ENCODE results near the gene BAG3.
"Not testable (repeated sequence)": the region's sequence is repeated elsewhere in the genome, so short reads cannot be mapped to it uniquely, and the experiment has no call there.

BAG3 gene

DNA sequence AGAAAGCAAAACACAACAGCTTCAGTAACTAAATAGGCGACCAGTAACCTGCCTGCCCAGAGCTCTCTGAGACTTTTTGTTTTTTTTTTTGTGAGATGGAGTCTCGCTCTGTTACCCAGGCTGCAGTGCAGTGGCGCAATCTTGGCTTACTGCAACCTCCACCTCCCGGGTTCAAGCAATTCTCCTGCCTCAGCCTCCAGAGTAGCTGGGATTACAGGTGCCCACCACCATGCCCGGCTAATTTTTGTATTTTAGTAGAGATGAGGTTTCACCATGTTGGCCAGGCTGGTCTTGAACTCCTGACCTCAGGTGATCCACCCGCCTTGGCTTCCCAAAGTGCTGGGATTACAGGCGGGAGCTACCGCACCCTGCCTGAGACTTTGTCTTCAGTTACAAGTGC lies 31.4 kb upstream of the BAG3 start:
- not testable (repeated sequence) for H3K27ac ChIP-seq (ENCODE audit: low read depth, low read length); H3K4me1 ChIP-seq (ENCODE audit: insufficient read depth, low read length); H3K36me3 ChIP-seq (ENCODE audit: insufficient read depth, low read length); H3K9ac ChIP-seq (ENCODE audit: low read depth, low read length); H3K9me3 ChIP-seq (ENCODE audit: insufficient read depth, low read depth, low read length); H3K27me3 ChIP-seq (ENCODE audit: insufficient read depth, low read length); H3K4me3 ChIP-seq (ENCODE audit: low read length)
- 93% methylated on average over 8 of the region's 8 CpGs for WGBS

DNA sequence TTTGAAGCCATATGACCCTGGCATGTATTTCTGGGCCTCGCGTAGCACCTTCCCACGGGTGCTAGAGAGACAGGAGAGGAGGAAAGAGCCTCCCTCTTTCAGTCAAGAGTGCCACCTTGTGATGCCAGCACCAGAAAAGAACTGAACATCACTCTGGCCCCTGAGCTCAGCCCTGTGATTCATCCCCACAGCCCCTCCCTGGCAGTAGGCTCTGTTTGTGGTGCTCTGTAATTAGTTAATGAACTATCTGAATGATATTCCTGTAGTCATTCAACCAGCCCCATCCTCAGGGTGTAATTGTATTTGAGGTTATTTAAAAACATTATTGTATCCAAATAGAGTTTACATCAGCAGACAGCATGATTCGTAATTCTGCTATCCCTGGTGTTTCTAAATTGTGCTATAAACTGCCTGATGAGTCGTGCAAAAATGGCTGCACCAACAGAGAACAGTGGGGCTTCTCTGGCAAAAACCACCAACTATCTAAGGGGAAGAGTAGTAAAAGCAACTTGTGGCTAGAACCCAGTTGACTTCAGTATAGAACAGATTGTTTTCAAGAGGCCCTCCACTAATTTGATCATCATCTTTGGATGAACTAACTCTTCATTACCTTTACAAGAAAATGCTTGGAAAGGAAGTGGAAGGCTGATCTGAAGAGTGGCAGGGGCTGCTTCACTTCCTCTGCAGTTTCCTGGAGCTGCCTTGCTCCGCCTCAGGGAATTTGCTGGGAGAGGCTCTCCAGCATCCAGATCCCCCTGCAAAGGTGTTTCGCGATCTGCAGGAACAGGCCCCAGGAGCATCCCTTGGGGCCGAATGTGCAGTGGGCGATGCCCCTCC lies 30.7 kb upstream of the BAG3 start:
- WGBS: 83% methylated on average over 10 of the region's 10 CpGs
- Histone ChIP-seq H3K9ac (ENCODE audit: low read depth, low read length) (no peak overlapping the region), H3K4me3 (ENCODE audit: low read length) (no peak overlapping the region), H3K9me3 (ENCODE audit: insufficient read depth, low read depth, low read length) (no peaks in the 10 kb centered on the region), H3K27me3 (ENCODE audit: insufficient read depth, low read length) (no peaks in the 10 kb centered on the region), H3K4me1 (ENCODE audit: insufficient read depth, low read length) (no peaks in the 10 kb centered on the region), H3K27ac (ENCODE audit: low read depth, low read length) (no peak overlapping the region), H3K36me3 (ENCODE audit: insufficient read depth, low read length) (no peaks in the 10 kb centered on the region)

DNA sequence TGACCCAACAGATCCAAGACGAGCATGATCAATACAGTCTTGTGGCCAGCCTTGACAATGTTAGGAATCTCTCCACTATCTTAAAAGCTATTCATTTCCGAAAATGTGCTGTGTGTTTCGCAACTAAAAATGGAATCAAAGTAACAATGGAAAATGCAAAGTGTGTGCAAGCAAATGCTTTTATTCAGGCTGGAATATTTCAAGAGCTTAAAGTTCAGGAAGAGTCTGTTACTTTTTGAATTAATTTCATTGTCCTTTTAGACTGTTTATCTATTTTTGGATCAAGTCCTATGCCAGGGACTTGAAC lies 30.1 kb upstream of the BAG3 start:
- no peak overlapping the region for H3K27ac ChIP-seq (ENCODE audit: low read depth, low read length)
- WGBS: 87% methylated on average over 3 of the region's 3 CpGs
- H3K4me1 ChIP-seq (ENCODE audit: insufficient read depth, low read length): no peaks in the 10 kb centered on the region
- H3K9me3 ChIP-seq (ENCODE audit: insufficient read depth, low read depth, low read length): no peaks in the 10 kb centered on the region
- no peaks in the 10 kb centered on the region for H3K36me3 ChIP-seq (ENCODE audit: insufficient read depth, low read length)
- no peaks in the 10 kb centered on the region for H3K27me3 ChIP-seq (ENCODE audit: insufficient read depth, low read length)
- H3K9ac ChIP-seq (ENCODE audit: low read depth, low read length): no peak overlapping the region
- H3K4me3 ChIP-seq (ENCODE audit: low read length): no peak overlapping the region

DNA sequence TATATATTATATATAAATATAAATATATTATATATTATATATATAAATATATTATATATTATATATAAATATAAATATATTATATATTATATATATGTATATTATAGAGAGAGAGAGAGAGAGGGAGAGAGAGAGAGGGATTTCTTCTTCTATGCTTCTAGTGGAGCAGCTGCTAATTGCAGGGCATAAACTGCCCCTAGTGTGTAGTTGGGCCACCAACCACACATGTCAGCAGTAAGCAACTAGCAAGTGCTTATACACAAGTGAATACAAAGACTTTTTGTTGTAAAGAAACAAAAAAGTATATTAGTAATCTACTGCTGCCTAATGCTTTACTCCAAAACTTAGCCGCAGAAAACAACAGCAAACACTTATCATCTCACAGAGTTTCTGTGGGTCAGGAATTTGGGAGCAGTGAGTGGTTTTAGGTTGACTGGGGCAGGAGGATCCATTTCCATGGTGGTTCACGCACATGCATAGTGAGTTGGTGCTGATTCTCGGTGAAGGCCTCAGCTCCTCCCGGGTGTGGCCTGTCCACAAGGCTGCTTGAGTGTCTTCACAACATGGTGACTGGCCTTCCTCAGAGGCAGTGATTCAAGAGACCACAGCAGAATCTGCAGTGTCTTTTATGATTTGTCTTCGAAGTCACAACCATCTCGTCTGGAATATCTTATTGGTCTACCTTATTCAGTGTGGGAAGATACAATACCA lies 25.5 kb upstream of the BAG3 start:
- no peak overlapping the region for H3K9ac ChIP-seq (ENCODE audit: low read depth, low read length)
- H3K4me1 ChIP-seq (ENCODE audit: insufficient read depth, low read length): no peaks in the 10 kb centered on the region
- no peak overlapping the region for H3K27ac ChIP-seq (ENCODE audit: low read depth, low read length)
- H3K36me3 ChIP-seq (ENCODE audit: insufficient read depth, low read length): no peaks in the 10 kb centered on the region
- 94% methylated on average over 5 of the region's 6 CpGs for WGBS
- H3K27me3 ChIP-seq (ENCODE audit: insufficient read depth, low read length): no peaks in the 10 kb centered on the region
- H3K4me3 ChIP-seq (ENCODE audit: low read length): no peak overlapping the region
- no peaks in the 10 kb centered on the region for H3K9me3 ChIP-seq (ENCODE audit: insufficient read depth, low read depth, low read length)

DNA sequence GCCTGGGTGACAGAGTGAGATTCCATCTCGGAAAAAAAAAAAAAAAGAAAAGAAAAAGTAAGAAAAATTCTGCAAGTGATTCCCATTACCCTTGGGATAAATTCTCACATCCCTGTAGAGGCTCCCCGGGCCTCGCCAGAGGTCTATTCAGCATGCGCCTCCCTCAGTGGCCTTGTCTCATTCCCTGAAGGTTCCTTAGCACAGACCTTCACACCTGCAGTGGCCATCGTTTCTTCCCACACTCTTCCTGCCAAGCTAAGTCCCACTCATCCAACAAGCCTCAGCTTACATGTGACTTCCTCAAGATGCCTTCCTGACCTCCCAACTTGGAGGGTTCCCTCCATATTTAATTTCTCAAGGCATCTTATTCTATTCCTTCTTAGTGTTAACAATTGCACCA lies 20.9 kb upstream of the BAG3 start:
- Histone ChIP-seq H3K4me1 (ENCODE audit: insufficient read depth, low read length) (no peaks in the 10 kb centered on the region), H3K27me3 (ENCODE audit: insufficient read depth, low read length) (no peaks in the 10 kb centered on the region), H3K9ac (ENCODE audit: low read depth, low read length) (no peak overlapping the region), H3K9me3 (ENCODE audit: insufficient read depth, low read depth, low read length) (no peaks in the 10 kb centered on the region), H3K36me3 (ENCODE audit: insufficient read depth, low read length) (no peaks in the 10 kb centered on the region), H3K4me3 (ENCODE audit: low read length) (no peak overlapping the region), H3K27ac (ENCODE audit: low read depth, low read length) (no peak overlapping the region)
- WGBS: 93% methylated on average over 4 of the region's 5 CpGs

DNA sequence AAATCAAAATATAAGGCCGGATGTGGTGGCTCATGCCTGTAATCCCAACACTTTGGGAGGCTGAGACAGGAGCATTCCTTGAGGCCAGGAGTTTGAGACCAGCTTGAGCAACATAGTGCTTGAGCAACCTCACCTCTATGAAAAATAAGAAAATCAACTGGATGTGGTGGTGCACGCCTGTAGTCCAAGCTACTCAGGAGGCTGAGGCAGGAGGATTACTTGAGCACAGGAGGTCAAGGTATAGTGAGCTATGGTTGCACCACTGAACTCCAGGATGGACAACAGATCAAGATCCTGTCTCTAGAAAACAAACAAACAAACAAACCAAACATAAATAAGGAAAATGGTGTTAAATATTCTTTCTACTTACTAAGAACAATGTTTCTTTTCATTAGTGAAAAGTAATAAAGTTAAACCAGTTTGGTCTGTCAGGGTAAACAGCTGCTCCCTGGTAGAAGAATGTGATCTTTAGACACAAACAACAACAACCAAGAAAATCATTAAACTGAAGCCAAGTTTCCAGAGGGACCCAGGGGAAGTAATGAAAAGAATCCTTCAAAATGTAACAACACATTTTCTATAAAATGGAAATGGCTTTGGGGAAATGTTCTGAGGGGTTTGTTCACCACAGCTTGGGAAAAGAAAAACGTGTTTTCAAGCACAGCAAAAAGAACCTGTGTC lies 17.5 kb upstream of the BAG3 start:
- 90% methylated on average over 3 of the region's 3 CpGs for WGBS

DNA sequence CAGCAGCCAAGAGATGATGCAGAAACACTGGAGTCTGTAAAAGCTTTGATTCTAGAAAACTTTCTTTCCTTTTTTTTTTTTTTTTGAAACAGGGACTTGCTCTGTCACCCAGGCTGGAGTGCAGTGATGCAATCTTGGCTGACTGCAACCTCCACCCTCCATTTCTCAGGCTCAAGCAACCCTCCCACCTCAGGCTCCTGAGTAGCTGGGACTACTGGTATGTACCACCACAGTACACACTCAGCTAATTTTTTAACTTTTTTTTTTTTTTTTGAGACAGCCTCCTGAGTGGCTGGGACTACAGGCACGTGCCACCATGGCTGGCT lies 17.0 kb upstream of the BAG3 start:
- WGBS: 82% methylated on average over 1 of the region's 1 CpG
- no peaks in the 10 kb centered on the region for H3K36me3 ChIP-seq (ENCODE audit: insufficient read depth, low read length)
- no peaks in the 10 kb centered on the region for H3K9me3 ChIP-seq (ENCODE audit: insufficient read depth, low read depth, low read length)
- H3K9ac ChIP-seq (ENCODE audit: low read depth, low read length): no peak overlapping the region
- no peaks in the 10 kb centered on the region for H3K27me3 ChIP-seq (ENCODE audit: insufficient read depth, low read length)
- H3K27ac ChIP-seq (ENCODE audit: low read depth, low read length): no peak overlapping the region
- H3K4me1 ChIP-seq (ENCODE audit: insufficient read depth, low read length): no peaks in the 10 kb centered on the region
- H3K4me3 ChIP-seq (ENCODE audit: low read length): no peak overlapping the region

More for the DNA sequence above, 17.5 kb upstream of the BAG3 start:
- Histone ChIP-seq H3K9me3 (ENCODE audit: insufficient read depth, low read depth, low read length) (no peaks in the 10 kb centered on the region), H3K27ac (ENCODE audit: low read depth, low read length) (no peak overlapping the region), H3K9ac (ENCODE audit: low read depth, low read length) (no peak overlapping the region), H3K4me3 (ENCODE audit: low read length) (no peak overlapping the region), H3K27me3 (ENCODE audit: insufficient read depth, low read length) (no peaks in the 10 kb centered on the region), H3K36me3 (ENCODE audit: insufficient read depth, low read length) (no peaks in the 10 kb centered on the region), H3K4me1 (ENCODE audit: insufficient read depth, low read length) (no peaks in the 10 kb centered on the region)

DNA sequence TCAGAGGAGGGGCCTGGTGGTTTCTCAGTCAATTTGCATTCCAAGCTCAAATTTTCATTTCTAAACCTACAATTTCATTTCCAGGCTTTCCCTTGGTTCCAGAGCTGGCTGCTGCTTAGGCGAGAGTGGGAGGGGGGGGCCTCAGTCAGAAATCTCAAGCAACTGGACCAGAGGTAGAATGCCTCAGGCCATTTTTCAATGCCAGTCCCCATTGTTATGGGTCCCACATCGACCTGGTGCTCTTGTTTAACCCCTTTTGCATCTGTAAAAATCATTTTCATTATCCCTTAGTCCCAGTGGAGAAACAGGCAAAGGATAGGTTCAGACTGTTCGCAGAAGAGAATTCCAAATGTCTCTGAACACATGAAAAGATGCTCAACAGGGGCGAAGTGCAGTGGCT lies 13.5 kb upstream of the BAG3 start:
- Histone ChIP-seq H3K4me1 (ENCODE audit: insufficient read depth, low read length) (no peaks in the 10 kb centered on the region), H3K27ac (ENCODE audit: low read depth, low read length) (no peak overlapping the region), H3K9ac (ENCODE audit: low read depth, low read length) (no peak overlapping the region), H3K9me3 (ENCODE audit: insufficient read depth, low read depth, low read length) (no peaks in the 10 kb centered on the region), H3K27me3 (ENCODE audit: insufficient read depth, low read length) (no peaks in the 10 kb centered on the region), H3K4me3 (ENCODE audit: low read length) (no peak overlapping the region), H3K36me3 (ENCODE audit: insufficient read depth, low read length) (no peaks in the 10 kb centered on the region)
- WGBS: 74% methylated on average over 4 of the region's 4 CpGs

DNA sequence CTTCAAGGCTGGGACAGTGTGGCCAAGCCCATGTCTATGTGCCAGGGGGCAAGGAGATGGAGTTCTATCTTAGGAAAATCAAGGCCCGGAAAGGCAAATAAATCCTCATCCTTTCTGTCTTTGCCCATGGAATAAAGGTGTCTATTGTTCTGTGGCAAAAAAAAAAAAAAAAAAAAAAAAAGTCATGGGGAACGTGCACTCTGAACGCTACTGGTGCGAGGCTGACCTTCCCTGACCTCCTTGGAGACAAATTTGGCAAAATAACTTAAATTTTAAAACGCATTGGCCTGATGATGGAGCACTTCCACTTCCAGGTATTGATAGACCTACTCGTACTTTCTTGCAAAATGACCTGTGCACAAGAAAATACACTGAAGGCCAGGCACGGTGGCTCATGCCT lies 12.2 kb upstream of the BAG3 start:
- Histone ChIP-seq H3K4me3 (ENCODE audit: low read length) (no peak overlapping the region), H3K27ac (ENCODE audit: low read depth, low read length) (no peak overlapping the region), H3K36me3 (ENCODE audit: insufficient read depth, low read length) (no peaks in the 10 kb centered on the region), H3K9me3 (ENCODE audit: insufficient read depth, low read depth, low read length) (no peaks in the 10 kb centered on the region), H3K4me1 (ENCODE audit: insufficient read depth, low read length) (no peaks in the 10 kb centered on the region), H3K9ac (ENCODE audit: low read depth, low read length) (no peak overlapping the region), H3K27me3 (ENCODE audit: insufficient read depth, low read length) (no peaks in the 10 kb centered on the region)
- 92% methylated on average over 7 of the region's 7 CpGs for WGBS

DNA sequence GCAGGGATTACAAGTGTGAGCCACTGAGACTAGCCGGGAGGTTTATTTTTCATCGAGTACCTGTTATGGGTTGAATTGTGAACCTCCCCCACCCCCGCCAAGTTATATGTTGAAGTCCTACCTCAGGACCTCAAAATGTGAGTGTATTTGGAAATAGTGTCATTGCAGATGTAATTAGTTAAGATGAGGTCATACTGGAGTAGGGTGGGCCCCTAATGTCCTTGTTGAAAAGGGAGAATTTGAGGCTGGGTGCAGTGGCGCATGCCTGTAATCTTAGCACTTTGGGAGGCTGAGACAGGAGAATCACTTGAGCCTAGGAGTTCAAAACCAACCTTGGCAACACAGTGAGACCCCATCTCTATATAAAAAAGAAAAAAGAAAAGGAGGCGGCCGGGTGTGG lies 10.8 kb upstream of the BAG3 start:
- Histone ChIP-seq H3K9ac (ENCODE audit: low read depth, low read length) (no peak overlapping the region), H3K27ac (ENCODE audit: low read depth, low read length) (no peak overlapping the region), H3K4me3 (ENCODE audit: low read length) (no peak overlapping the region), H3K36me3 (ENCODE audit: insufficient read depth, low read length) (no peaks in the 10 kb centered on the region), H3K4me1 (ENCODE audit: insufficient read depth, low read length) (no peaks in the 10 kb centered on the region), H3K27me3 (ENCODE audit: insufficient read depth, low read length) (no peaks in the 10 kb centered on the region), H3K9me3 (ENCODE audit: insufficient read depth, low read depth, low read length) (peaks cover 3% of the 10 kb centered on the region; the same call in 1 of the 2 replicates)
- WGBS: 97% methylated on average over 6 of the region's 6 CpGs

DNA sequence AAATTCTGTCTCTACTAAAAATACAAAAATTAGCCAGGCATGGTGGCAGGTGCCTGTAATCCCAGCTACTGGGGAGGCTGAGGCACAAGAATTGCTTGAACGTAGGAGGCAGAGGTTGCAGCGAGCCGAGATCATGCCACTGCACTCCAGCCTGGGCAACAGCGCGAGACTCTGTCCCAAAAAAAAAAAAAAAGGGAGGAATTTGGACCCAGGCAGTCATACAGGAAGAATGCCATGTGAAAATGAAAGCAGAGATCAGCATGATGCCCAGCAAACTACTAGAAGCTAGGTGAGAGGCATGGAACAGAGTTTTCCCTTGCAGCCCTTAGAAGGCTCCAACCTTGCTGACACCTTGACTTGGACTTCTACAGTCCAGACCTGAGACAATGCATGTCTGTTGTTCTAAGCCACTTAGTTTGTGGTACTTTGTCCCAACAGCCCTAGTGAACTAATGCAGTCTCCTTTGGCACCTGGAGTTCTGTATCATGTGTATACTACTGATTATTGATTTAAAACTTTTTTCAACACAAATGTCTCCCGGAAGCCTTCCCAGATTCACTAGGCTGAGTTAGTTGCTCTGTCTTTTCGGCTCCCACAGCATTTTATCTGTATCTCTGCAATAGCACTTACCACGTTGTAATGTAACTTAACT lies 10.2 kb upstream of the BAG3 start:
- Histone ChIP-seq H3K4me1 (ENCODE audit: insufficient read depth, low read length) (no peaks in the 10 kb centered on the region), H3K4me3 (ENCODE audit: low read length) (no peak overlapping the region), H3K9ac (ENCODE audit: low read depth, low read length) (no peak overlapping the region), H3K9me3 (ENCODE audit: insufficient read depth, low read depth, low read length) (peaks cover 3% of the 10 kb centered on the region; the same call in 1 of the 2 replicates), H3K27me3 (ENCODE audit: insufficient read depth, low read length) (no peaks in the 10 kb centered on the region), H3K27ac (ENCODE audit: low read depth, low read length) (no peak overlapping the region), H3K36me3 (ENCODE audit: insufficient read depth, low read length) (no peaks in the 10 kb centered on the region)
- WGBS: 96% methylated on average over 8 of the region's 8 CpGs
